DND-41 (cell line): ENCODE data around the gene CRLF2.

ENCODE experiments used
- EZH2 ChIP-seq: IDR thresholded peaks from 3 replicates; pipeline ENCODE4 v1.6.1; 2012; ENCODE audit warnings: borderline replicate concordance, low read depth, mild to moderate bottlenecking, moderate library complexity, low read length, inconsistent platforms; ENCODE audit not compliant: severe bottlenecking
- TF ChIP-seq, protein P1 (sequence below): IDR thresholded peaks from 2 replicates; pipeline ENCODE4 v1.5.1; 2012; ENCODE audit warnings: borderline replicate concordance, low read length, moderate library complexity, mild to moderate bottlenecking; ENCODE audit not compliant: poor library complexity, severe bottlenecking; ENCODE audit errors: extremely low read depth

DNA sequence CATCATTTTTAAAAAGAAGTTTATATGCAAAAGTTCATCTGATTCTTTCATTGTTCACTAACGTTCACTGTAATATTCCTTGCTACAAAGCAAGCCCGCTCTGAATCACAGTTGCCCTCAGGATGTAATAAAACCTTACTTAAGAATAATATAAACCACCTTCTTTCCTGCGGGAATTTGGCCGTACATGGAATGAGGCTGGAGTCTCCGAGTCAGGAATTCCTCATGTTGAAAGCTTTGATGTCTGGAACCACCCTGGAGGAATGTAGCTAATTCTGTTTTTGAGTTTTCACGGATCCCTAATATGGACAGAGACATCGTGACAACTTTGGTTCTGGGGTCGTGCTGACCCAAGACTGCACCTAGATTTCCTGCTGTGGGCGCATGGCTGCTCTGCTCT, 58.5 kb downstream of the CRLF2 start:
- no peak for TF ChIP-seq EZH2
- TF ChIP-seq, protein P1, sequence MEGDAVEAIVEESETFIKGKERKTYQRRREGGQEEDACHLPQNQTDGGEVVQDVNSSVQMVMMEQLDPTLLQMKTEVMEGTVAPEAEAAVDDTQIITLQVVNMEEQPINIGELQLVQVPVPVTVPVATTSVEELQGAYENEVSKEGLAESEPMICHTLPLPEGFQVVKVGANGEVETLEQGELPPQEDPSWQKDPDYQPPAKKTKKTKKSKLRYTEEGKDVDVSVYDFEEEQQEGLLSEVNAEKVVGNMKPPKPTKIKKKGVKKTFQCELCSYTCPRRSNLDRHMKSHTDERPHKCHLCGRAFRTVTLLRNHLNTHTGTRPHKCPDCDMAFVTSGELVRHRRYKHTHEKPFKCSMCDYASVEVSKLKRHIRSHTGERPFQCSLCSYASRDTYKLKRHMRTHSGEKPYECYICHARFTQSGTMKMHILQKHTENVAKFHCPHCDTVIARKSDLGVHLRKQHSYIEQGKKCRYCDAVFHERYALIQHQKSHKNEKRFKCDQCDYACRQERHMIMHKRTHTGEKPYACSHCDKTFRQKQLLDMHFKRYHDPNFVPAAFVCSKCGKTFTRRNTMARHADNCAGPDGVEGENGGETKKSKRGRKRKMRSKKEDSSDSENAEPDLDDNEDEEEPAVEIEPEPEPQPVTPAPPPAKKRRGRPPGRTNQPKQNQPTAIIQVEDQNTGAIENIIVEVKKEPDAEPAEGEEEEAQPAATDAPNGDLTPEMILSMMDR, result no peak
